K562 (cell line): ENCODE measurements around the gene MAPRE2. TPM values are rescaled to one million over a fixed set of nuclear protein-coding genes. Genes with fewer than 3 reads are reported as not detected.

Experiments used
- BRD9 ChIP-seq: fragments of 450-650 bp; IDR thresholded peaks from 2 replicates; pipeline ENCODE4 v1.6.1; 2018; ENCODE audit warnings: low read depth; ENCODE audit not compliant: partially characterized antibody
- CBX8 ChIP-seq: fragments of 200-600 bp; sonication (generic); IDR thresholded peaks from 2 replicates; pipeline ENCODE4 v1.6.1; 2012; ENCODE audit warnings: borderline replicate concordance, mixed run types, low read depth, mild to moderate bottlenecking, moderate library complexity, mixed read lengths, low read length, control low read depth, inconsistent platforms; ENCODE audit not compliant: poor library complexity, severe bottlenecking; ENCODE audit errors: extremely low read depth
- FIP1L1 ChIP-seq: fragments of 200-400 bp; formaldehyde crosslinking; IDR thresholded peaks from 2 replicates; pipeline ENCODE4 v1.6.1; 2018; ENCODE audit warnings: mild to moderate bottlenecking, low read depth, low read length; ENCODE audit not compliant: poor library complexity, severe bottlenecking
- GATAD2A ChIP-seq: fragments of 450-650 bp; IDR thresholded peaks from 2 replicates; pipeline ENCODE4 v1.6.1; 2017
- GTF2E2 ChIP-seq: fragments of 200-800 bp; sonication (Bioruptor generic); IDR thresholded peaks from 2 replicates; pipeline ENCODE4 v1.6.1; 2016; ENCODE audit warnings: missing genetic modification characterization, missing compliant biosample characterization
- ILF3 ChIP-seq: fragments of 450-650 bp; IDR thresholded peaks from 2 replicates; pipeline ENCODE4 v1.6.1; 2018; ENCODE audit warnings: antibody characterized with exemption, mild to moderate bottlenecking, moderate library complexity, borderline replicate concordance
- MCM3 ChIP-seq: fragments of 450-650 bp; IDR thresholded peaks from 2 replicates; pipeline ENCODE4 v1.6.1; 2016
- MCM7 ChIP-seq, 2 experiments: fragments of 450-650 bp; IDR thresholded peaks; 2 replicates each; pipeline ENCODE4 v1.6.1; 2016 to 2018
- PCBP1 ChIP-seq: fragments of 200-400 bp; formaldehyde crosslinking; IDR thresholded peaks from 2 replicates; pipeline ENCODE4 v1.6.1; 2018; ENCODE audit warnings: mild to moderate bottlenecking, low read depth, low read length; ENCODE audit not compliant: poor library complexity, severe bottlenecking
- POLR3G ChIP-seq: IDR thresholded peaks from 2 replicates; pipeline ENCODE4 v1.6.1; 2011; ENCODE audit not compliant: insufficient read length, insufficient replicate concordance; ENCODE audit errors: extremely low read depth
- PRMT5 ChIP-seq: sonication (generic); formaldehyde crosslinking; IDR thresholded peaks from 2 replicates; pipeline ENCODE4 v1.5.0; 2020; ENCODE audit warnings: missing genetic modification reagents
- SMARCA5 ChIP-seq: fragments of 450-650 bp; IDR thresholded peaks from 2 replicates; pipeline ENCODE4 v1.6.1; 2016
- SP2 ChIP-seq: IDR thresholded peaks from 2 replicates; pipeline ENCODE4 v1.6.1; 2011; ENCODE audit warnings: mild to moderate bottlenecking, low read depth, low read length, moderate library complexity; ENCODE audit not compliant: poor library complexity, severe bottlenecking; ENCODE audit errors: extremely low read depth
- TAF15 ChIP-seq: fragments of 200-400 bp; formaldehyde crosslinking; IDR thresholded peaks from 2 replicates; pipeline ENCODE4 v1.6.1; 2017; ENCODE audit warnings: mild to moderate bottlenecking, low read depth, low read length, moderate library complexity
- TAL1 ChIP-seq: fragments of 450-650 bp; IDR thresholded peaks from 2 replicates; pipeline ENCODE4 v1.6.1; 2016; ENCODE audit warnings: mild to moderate bottlenecking
- TOE1 ChIP-seq, 2 experiments: fragments of 450-650 bp in 1 of 2; sonication (generic) in 1 of 2; formaldehyde crosslinking in 1 of 2; IDR thresholded peaks; 2 replicates each; pipeline versions ENCODE4 v1.7.1 to v1.8.0; 2016 to 2022; ENCODE audit warnings: borderline replicate concordance in 2 of 2, mild to moderate bottlenecking in 2 of 2, antibody characterized with exemption in 1 of 2, inconsistent platforms in 1 of 2, low read depth in 1 of 2, missing genetic modification reagents in 1 of 2, moderate library complexity in 1 of 2
- ZFPM2 ChIP-seq: fragments of 250-450 bp; sonication (Bioruptor Pico); IDR thresholded peaks from 2 replicates; pipeline ENCODE4 v1.5.1; 2022; ENCODE audit warnings: mild to moderate bottlenecking
- ZNF253 ChIP-seq: fragments of 250-450 bp; sonication (Bioruptor Pico); conservative IDR thresholded peaks from 2 replicates; pipeline ENCODE4 v1.6.1; 2021; ENCODE audit warnings: mild to moderate bottlenecking
- ZNF347 ChIP-seq: fragments of 450-650 bp; formaldehyde crosslinking; IDR thresholded peaks from 2 replicates; pipeline ENCODE4 v1.4.0; 2020; ENCODE audit warnings: low read depth, mild to moderate bottlenecking, moderate library complexity
- ZNF695 ChIP-seq: fragments of 450-650 bp; formaldehyde crosslinking; IDR thresholded peaks from 2 replicates; pipeline ENCODE4 v1.4.0; 2020; ENCODE audit warnings: mild to moderate bottlenecking, moderate library complexity
- ZNF77 ChIP-seq: fragments of 250-450 bp; sonication (Bioruptor Pico); IDR thresholded peaks from 2 replicates; pipeline ENCODE4 v1.5.0; 2020
- polyA plus RNA-seq, 8 experiments: library from polyadenylated mRNA; depleted of rRNA in 4 of 8; stranded (reverse) in 5 of 8; unstranded in 3 of 8; fragments of >200 nt; fragmentation: Nextera tagmentation in 2 of 8; fragmentation: Illumina TruSeq in 1 of 8; extraction: Ambion mirVana in 2 of 8; extraction: Trizol in 1 of 8; gene quantifications; 2 replicates each; pipeline versions ENCODE4 v1.2.1 to v1.2.3, GENCODE V29; 2011 to 2014; ENCODE audit warnings: inconsistent platforms in 1 of 8, missing spikeins in 1 of 8
- total RNA-seq, 7 experiments: library from RNA; depleted of rRNA in 6 of 7; stranded (reverse); fragments of >200 nt in 6 of 7; fragmentation: Illumina TruSeq in 2 of 7; extraction: Trizol in 2 of 7; gene quantifications; 2 replicates each; pipeline versions ENCODE4 v1.2.1 to v1.2.3, GENCODE V29; 2011 to 2021; ENCODE audit warnings: low replicate concordance in 1 of 7
- TF ChIP-seq, protein P1 (sequence below): sonication (generic); formaldehyde crosslinking; IDR thresholded peaks from 2 replicates; pipeline ENCODE4 v1.8.0; 2022; ENCODE audit warnings: mild to moderate bottlenecking, missing genetic modification reagents
- TF ChIP-seq, protein P2 (sequence below), 2 experiments: fragments of 450-650 bp; conservative IDR thresholded peaks; 2 replicates each; pipeline ENCODE4 v1.6.1; 2017; ENCODE audit warnings: mild to moderate bottlenecking in 2 of 2, moderate library complexity in 2 of 2

MAPRE2 gene
- total and polyA plus RNA-seq, 9 of the 15 experiments (the other 6 are each of a cell fraction or from before 2014, with no cell fraction given): 32.3 to 70.7 (median 40.7) TPM

DNA sequence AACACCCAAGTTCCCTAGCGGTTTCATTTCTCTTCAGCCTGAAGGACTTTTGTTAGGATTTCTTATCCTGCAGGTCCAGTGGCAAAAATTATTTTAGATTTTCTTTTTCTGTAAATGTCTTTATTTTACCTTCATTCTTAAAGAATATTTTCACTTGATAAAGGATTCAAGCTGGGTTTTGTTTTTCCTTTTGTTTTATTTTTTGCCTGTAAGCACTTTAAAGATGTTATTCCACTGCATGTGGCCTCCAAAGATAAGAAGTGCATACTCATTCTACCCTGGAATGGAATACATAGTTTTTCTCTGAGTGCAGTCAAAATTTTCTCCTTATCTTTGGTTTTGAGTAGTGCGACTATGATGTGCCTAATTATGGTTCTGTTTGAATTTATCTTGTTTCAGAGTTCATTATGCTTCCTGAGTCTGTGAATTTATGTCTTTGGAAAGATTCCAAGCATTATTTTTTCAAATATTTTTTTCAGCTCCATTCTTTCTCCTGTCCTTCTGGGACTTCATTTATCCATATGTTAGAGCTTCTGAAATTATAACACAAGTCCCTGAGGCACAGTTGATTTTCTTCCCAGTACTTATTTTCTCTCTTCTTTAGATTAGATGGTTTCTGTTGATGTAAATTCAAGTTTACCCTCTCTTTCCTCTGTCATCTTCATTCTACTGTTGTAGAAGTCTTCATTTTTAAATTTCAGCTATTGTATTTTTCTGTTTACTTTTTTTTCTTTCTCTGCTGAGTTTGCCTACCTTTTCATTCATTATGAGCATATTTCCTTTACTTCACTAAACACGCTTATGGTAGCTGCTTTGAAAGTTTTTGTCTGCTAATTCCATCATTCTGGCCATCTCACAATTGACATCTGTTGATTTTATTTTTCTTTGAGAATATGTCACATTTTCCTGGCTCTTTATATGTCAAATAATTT lies 69.6 kb downstream of the MAPRE2 start (continued):
- TF ChIP-seq MCM3: no peak
- no peak for TF ChIP-seq TAF15
- TF ChIP-seq, protein P1, sequence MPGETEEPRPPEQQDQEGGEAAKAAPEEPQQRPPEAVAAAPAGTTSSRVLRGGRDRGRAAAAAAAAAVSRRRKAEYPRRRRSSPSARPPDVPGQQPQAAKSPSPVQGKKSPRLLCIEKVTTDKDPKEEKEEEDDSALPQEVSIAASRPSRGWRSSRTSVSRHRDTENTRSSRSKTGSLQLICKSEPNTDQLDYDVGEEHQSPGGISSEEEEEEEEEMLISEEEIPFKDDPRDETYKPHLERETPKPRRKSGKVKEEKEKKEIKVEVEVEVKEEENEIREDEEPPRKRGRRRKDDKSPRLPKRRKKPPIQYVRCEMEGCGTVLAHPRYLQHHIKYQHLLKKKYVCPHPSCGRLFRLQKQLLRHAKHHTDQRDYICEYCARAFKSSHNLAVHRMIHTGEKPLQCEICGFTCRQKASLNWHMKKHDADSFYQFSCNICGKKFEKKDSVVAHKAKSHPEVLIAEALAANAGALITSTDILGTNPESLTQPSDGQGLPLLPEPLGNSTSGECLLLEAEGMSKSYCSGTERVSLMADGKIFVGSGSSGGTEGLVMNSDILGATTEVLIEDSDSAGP (CRISPR knock-in tag): no peak
- TF ChIP-seq FIP1L1: no peak
- no peak for TF ChIP-seq ZFPM2 (CRISPR knock-in tag)
- peak; percentile 60; the same call in 1 of the 2 replicates for TF ChIP-seq ILF3
- peak; percentile 80 for TF ChIP-seq SMARCA5
- peak; percentile 11; the same call in 1 of the 2 replicates for TF ChIP-seq TOE1 (IDR thresholded peaks at IDR 0.05; ENCODE audit: borderline replicate concordance)
- TF ChIP-seq TOE1 (CRISPR knock-in tag; IDR thresholded peaks at IDR 0.05; ENCODE audit: borderline replicate concordance, low read depth): no peak
- no peak for TF ChIP-seq POLR3G
- TF ChIP-seq CBX8: no peak
- TF ChIP-seq GATAD2A: no peak
- no peak for TF ChIP-seq ZNF253 (CRISPR knock-in tag)
- TF ChIP-seq SP2: no peak
- TF ChIP-seq GTF2E2 (tag): peak; percentile 49; the same call in 1 of the 2 replicates
- TF ChIP-seq BRD9: peak; percentile 94
- TF ChIP-seq ZNF77 (CRISPR knock-in tag): no peak
- TF ChIP-seq, protein P2, sequence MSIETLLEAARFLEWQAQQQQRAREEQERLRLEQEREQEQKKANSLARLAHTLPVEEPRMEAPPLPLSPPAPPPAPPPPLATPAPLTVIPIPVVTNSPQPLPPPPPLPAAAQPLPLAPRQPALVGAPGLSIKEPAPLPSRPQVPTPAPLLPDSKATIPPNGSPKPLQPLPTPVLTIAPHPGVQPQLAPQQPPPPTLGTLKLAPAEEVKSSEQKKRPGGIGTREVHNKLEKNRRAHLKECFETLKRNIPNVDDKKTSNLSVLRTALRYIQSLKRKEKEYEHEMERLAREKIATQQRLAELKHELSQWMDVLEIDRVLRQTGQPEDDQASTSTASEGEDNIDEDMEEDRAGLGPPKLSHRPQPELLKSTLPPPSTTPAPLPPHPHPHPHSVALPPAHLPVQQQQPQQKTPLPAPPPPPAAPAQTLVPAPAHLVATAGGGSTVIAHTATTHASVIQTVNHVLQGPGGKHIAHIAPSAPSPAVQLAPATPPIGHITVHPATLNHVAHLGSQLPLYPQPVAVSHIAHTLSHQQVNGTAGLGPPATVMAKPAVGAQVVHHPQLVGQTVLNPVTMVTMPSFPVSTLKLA (conservative IDR thresholded peaks at IDR 0.05): peak; percentile 70 to 72
- peak; percentile 94 for TF ChIP-seq TAL1
- TF ChIP-seq PCBP1: no peak
- TF ChIP-seq MCM7 (IDR thresholded peaks at IDR 0.05): no peak
- TF ChIP-seq ZNF695 (CRISPR knock-in tag): no peak
- TF ChIP-seq ZNF347: no peak
- no peak for TF ChIP-seq PRMT5 (CRISPR knock-in tag)
